Body of pancreas (tissue), 4 donors: Measurements from ENCODE around the gene AK9. TPM values are rescaled to one million over a fixed set of nuclear protein-coding genes. Genes with fewer than 3 reads are reported as not detected.

ENCODE experiments used
- ATAC-seq: fragments of 150-250 bp; one replicate; pipeline ENCODE4 v1.9.1; 2016
- DNase-seq, 4 donors: peaks; one replicate each; pipeline ENCODE4 v3.0.0-alpha.2; 2019
- H3K27ac ChIP-seq, 4 donors: fragments of 200-600 bp; sonication (generic); 1 replicate in 3 of 4; 2 replicates in 1 of 4; pipeline versions ENCODE4 v1.5.1 to v1.6.1; 2016 to 2019; ENCODE audit warnings: mild to moderate bottlenecking in 1 of 4, mixed read lengths in 1 of 4, moderate library complexity in 1 of 4
- H3K27me3 ChIP-seq, 2 donors: fragments of 200-600 bp; sonication (generic); one replicate each; pipeline ENCODE4 v1.6.0; 2016; ENCODE audit warnings: mild to moderate bottlenecking in 1 of 2
- H3K36me3 ChIP-seq, 2 donors: fragments of 200-600 bp; sonication (generic); replicated peaks in 1 of 2; 2 replicates each; pipeline ENCODE4 v1.5.1; 2016; ENCODE audit warnings: low read depth in 2 of 2; ENCODE audit not compliant: insufficient read depth in 1 of 2
- H3K4me1 ChIP-seq: fragments of 200-600 bp; sonication (generic); one replicate; pipeline ENCODE4 v1.6.0; 2016
- H3K4me3 ChIP-seq, 2 donors: fragments of 200-600 bp; sonication (generic); 1 replicate in 1 of 2; 2 replicates in 1 of 2; pipeline ENCODE4 v1.5.1; 2016 to 2019
- H3K9me3 ChIP-seq, 3 donors: fragments of 200-600 bp; sonication (generic); 1 replicate in 2 of 3; 2 replicates in 1 of 3; pipeline ENCODE4 v1.5.1; 2016
- POLR2A ChIP-seq, 3 donors: fragments of 450-650 bp; IDR thresholded peaks; one replicate each; pipeline ENCODE4 v1.6.1; 2016; ENCODE audit warnings: antibody characterized with exemption in 3 of 3, mild to moderate bottlenecking in 2 of 3
- WGBS, 2 donors: methylation state at CpG; one replicate each; pipeline ENCODE4 v1.1.5; 2017; 5-methylcytosine and 5-hydroxymethylcytosine counted together
- intact Hi-C: fragments of 100-400 bp; cut with DNase I; formaldehyde crosslinking; loops from one replicate; pipeline ENCODE4 v1.15.1; 2023
- total RNA-seq, 2 donors: library from RNA; depleted of rRNA; stranded (reverse); fragments of >200 nt; gene quantifications; one replicate each; pipeline ENCODE4 v1.1.0, GENCODE V29; 2016
- TF ChIP-seq, protein P1 (sequence below), 7 experiments: fragments of 450-650 bp in 4 of 7; fragments of 200-600 bp in 3 of 7; sonication (generic) in 3 of 7; IDR thresholded peaks; one replicate each; pipeline ENCODE4 v1.5.1; 2016 to 2019; ENCODE audit warnings: antibody characterized with exemption in 7 of 7

Gene AK9
- total RNA-seq, 2 donors from 2014 or later = 9.6 to 20.1 TPM

DNA sequence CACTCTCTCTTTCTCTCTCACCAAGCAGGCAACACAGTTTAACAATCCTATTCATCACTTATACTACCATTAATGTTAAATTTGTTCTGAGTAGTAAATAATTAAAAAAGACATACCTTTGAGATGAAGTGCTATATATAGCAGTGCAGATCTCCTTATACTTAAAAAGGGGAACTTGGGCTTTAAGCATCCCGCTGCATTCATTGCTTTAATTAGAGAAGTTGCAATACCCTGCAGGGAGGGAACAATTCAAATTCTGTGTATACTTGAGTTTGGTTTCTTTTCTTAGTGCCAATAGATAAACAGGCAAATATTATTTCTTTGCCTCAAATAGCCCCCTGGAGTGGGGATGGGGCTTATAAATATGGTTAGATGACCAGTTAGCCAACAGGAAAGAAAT lies 197.1 kb downstream of the AK9 start:
- TF ChIP-seq POLR2A (IDR thresholded peaks at IDR 0.05) = no peak
- ATAC-seq = no peak
- 71 to 93% methylated on average over 1 of the region's 1 CpG for WGBS, 2 donors
- H3K36me3 ChIP-seq = no peaks in the 10 kb centered on the region
- intact Hi-C loops = no loop called here
- no peak for DNase-seq
- H3K4me1 ChIP-seq = no peaks in the 10 kb centered on the region
- H3K9me3 ChIP-seq = no peaks in the 10 kb centered on the region
- H3K27ac ChIP-seq = no peak overlapping the region
- H3K27me3 ChIP-seq = no peaks in the 10 kb centered on the region
- no peak overlapping the region for H3K4me3 ChIP-seq

DNA sequence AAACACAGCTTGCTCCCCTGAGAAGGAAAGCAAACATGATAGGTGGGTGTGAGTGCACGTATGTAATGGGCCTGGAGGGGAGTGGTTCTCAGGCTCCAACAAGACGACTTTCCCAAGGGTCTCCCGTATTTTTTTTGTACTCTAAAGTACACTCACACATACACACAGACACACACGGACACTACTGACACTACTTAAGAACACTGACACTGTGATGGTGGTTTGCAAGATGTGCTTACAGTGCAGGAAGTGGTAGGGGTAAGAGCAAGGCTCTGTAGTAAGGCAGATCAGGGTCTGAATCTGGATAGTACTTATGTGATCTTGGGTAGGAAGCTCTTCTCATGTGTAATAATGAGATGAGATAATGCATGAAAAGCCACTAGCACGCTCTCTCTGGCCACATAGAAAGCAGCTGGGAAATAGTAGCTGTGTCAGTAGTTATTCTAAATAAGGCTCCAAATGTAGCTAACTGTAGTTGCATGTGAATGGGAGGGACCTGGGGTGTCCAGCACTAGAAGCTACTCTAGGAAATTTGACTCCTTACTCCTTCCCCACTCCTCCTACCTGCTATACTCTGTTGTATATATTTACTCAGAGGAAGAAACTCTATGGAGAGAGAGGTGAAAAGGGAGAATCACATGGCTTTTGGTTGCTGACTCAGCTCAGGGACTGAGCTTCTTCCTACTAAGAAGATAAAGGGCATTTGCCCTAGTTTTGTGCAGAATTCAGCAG lies 199.6 kb downstream of the AK9 start:
- no peaks in the 10 kb centered on the region for H3K4me1 ChIP-seq
- DNase-seq (no peak), ATAC-seq (no peak)
- H3K27me3 ChIP-seq = no peaks in the 10 kb centered on the region
- 47 to 59% methylated on average over 5 of the region's 5 CpGs for WGBS, 2 donors
- no peaks in the 10 kb centered on the region for H3K36me3 ChIP-seq
- no peaks in the 10 kb centered on the region for H3K9me3 ChIP-seq
- no peak overlapping the region for H3K4me3 ChIP-seq
- TF ChIP-seq POLR2A (IDR thresholded peaks at IDR 0.05) = no peak
- TF ChIP-seq, protein P1, sequence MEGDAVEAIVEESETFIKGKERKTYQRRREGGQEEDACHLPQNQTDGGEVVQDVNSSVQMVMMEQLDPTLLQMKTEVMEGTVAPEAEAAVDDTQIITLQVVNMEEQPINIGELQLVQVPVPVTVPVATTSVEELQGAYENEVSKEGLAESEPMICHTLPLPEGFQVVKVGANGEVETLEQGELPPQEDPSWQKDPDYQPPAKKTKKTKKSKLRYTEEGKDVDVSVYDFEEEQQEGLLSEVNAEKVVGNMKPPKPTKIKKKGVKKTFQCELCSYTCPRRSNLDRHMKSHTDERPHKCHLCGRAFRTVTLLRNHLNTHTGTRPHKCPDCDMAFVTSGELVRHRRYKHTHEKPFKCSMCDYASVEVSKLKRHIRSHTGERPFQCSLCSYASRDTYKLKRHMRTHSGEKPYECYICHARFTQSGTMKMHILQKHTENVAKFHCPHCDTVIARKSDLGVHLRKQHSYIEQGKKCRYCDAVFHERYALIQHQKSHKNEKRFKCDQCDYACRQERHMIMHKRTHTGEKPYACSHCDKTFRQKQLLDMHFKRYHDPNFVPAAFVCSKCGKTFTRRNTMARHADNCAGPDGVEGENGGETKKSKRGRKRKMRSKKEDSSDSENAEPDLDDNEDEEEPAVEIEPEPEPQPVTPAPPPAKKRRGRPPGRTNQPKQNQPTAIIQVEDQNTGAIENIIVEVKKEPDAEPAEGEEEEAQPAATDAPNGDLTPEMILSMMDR (IDR thresholded peaks at IDR 0.05) = no peak
- intact Hi-C loops = no loop called here
- no peak overlapping the region for H3K27ac ChIP-seq

DNA sequence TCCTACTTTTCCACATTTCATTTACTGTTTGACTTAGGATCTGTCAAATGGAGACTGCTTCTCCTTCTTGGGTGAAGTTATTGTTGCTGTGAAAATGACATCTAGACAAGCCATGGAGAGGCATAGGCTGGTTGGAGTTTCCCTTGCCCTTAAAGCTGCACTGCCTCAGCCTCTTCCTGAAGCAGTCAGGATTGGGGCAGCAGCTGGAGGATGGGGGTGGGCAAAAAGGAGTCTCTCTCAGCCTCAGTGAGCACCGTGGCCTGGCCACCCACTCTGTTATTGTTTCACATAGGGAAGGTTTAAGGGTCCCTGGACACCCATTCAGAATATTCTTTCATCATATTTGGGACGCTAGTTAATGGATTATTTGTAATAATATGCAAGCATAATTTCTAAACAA lies 200.3 kb downstream of the AK9 start:
- Histone ChIP-seq H3K4me3 (no peak overlapping the region), H3K9me3 (no peaks in the 10 kb centered on the region), H3K27me3 (no peaks in the 10 kb centered on the region), H3K27ac (no peak overlapping the region), H3K36me3 (no peaks in the 10 kb centered on the region), H3K4me1 (no peaks in the 10 kb centered on the region)
- intact Hi-C loops = no loop called here
- no peak for TF ChIP-seq POLR2A (IDR thresholded peaks at IDR 0.05)
- TF ChIP-seq, protein P1 (IDR thresholded peaks at IDR 0.05) = no peak
- ATAC-seq (no peak), DNase-seq (no peak)
- WGBS, 2 donors = 61 to 69% methylated on average over 2 of the region's 2 CpGs

DNA sequence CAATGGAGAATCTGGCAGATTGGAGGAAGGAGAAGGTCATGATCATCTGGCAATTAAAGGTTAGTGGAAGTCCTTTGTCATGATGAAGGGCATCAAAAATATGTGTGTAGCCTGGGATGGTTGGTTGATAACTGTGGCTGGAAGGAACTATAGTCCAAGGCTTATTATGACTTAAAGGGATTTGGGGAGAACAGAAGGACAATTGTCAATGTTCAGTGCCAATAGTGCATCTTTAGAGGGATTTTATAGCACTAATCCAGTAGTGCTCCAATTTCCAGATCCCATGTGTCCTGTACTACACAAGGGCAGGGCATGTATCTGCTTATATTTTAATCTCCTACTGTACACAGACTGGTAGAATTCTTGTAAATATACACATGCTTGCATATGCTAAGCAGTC lies 203.0 kb downstream of the AK9 start:
- Histone ChIP-seq H3K36me3 (no peaks in the 10 kb centered on the region), H3K27me3 (no peaks in the 10 kb centered on the region), H3K27ac (no peak overlapping the region), H3K4me1 (no peaks in the 10 kb centered on the region), H3K9me3 (no peaks in the 10 kb centered on the region), H3K4me3 (no peak overlapping the region)
- intact Hi-C loops = no loop called here
- no peak for TF ChIP-seq POLR2A (IDR thresholded peaks at IDR 0.05)
- TF ChIP-seq, protein P1 (IDR thresholded peaks at IDR 0.05) = no peak
- DNase-seq (no peak), ATAC-seq (no peak)

DNA sequence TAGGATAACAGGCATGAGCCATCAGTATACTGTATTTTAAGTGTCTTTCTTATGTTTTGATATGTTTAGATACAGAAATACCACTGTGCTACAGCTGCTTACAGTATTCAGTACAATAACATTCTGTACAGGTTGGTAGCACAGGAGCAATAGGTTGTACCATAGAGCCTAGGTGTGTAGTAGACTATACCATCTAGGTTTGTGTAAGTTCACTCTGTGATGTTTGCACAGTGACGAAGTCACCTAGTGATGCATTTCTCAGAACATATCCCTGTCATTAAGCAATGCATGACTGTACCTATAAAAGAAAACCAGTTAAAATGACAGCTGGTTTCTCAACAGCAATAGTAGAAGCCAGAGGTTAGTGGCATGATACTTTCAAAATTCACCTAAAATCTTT lies 204.9 kb downstream of the AK9 start:
- Histone ChIP-seq H3K4me3 (no peak overlapping the region), H3K4me1 (peaks cover 15% of the 10 kb centered on the region), H3K27ac (no peak overlapping the region), H3K9me3 (no peaks in the 10 kb centered on the region), H3K36me3 (peaks cover 0 to 2% of the 10 kb centered on the region in 2 donors), H3K27me3 (no peaks in the 10 kb centered on the region)
- intact Hi-C loops = no loop called here
- DNase-seq (no peak), ATAC-seq (no peak)
- no peak for TF ChIP-seq POLR2A (IDR thresholded peaks at IDR 0.05)
- TF ChIP-seq, protein P1 (IDR thresholded peaks at IDR 0.05) = no peak
- 81 to 87% methylated on average over 1 of the region's 1 CpG for WGBS, 2 donors
